Head of caudate nucleus (tissue), 42 donors: ENCODE results near the gene CDK12.
A peak's percentile ranks its signal among the peaks of the same experiment; 100 is the strongest.

ENCODE experiments used
- DNase-seq, 42 donors: peaks; one replicate each; pipeline versions ENCODE4 v3.0.0 to v3.0.0-alpha.2; 2020 to 2021; ENCODE audit warnings: mixed read lengths in 7 of 42
- intact Hi-C: fragments of 100-400 bp; cut with DNase I; formaldehyde crosslinking; loops from one replicate; pipeline ENCODE4 v1.15.0; 2022

CDK12 gene

GRCh38 chr17:39573447-39574298 lies 112.4 kb downstream of the CDK12 start:
- DNase-seq = peak; percentile 33 to 82 (median 67)
- intact Hi-C loops = no loop called here

GRCh38 chr17:39576187-39576586 lies 114.9 kb downstream of the CDK12 start:
- intact Hi-C loops = no loop called here
- DNase-seq = peak in 23 of 42 donors; percentile 19 to 61 (median 41)

- intact Hi-C loops = no loop called here
- no peak for DNase-seq
These were observed 117.0 kb downstream of the CDK12 start for GRCh38 chr17:39578272-39578671.

GRCh38 chr17:39579318-39580081 lies 118.2 kb downstream of the CDK12 start:
- no peak for DNase-seq
- intact Hi-C loops = no loop called here

GRCh38 chr17:39580082-39580468 lies 118.8 kb downstream of the CDK12 start:
- intact Hi-C loops = no loop called here
- no peak for DNase-seq

GRCh38 chr17:39581071-39581758 lies 119.9 kb downstream of the CDK12 start:
- DNase-seq = peak in 2 of 42 donors; percentile 14 to 34

GRCh38 chr17:39581759-39582085 lies 120.4 kb downstream of the CDK12 start:
- intact Hi-C loops = no loop called here
- no peak for DNase-seq

More at GRCh38 chr17:39581071-39581758, 119.9 kb downstream of the CDK12 start:
- intact Hi-C loops = no loop called here

- DNase-seq = no peak
- intact Hi-C loops = no loop called here
These were observed 121.4 kb downstream of the CDK12 start for GRCh38 chr17:39582658-39583057.
